Activated CD4-positive, alpha-beta T cell treated with anti-CD3 and anti-CD28 coated beads, Interleukin-10, Interleukin-2, amounts not matched to agents 100 ng/mL and 50 ng/mL, durations not matched to agents 16 hours and 8 hours (primary cell): ENCODE results near the gene FIG4.
"Not testable (repeated sequence)": the region's sequence is repeated elsewhere in the genome, so short reads cannot be mapped to it uniquely, and the experiment has no call there.

ENCODE experiments used
- DNase-seq: peaks from one replicate; pipeline ENCODE4 v3.0.0-alpha.2; 2020

FIG4 gene

DNA sequence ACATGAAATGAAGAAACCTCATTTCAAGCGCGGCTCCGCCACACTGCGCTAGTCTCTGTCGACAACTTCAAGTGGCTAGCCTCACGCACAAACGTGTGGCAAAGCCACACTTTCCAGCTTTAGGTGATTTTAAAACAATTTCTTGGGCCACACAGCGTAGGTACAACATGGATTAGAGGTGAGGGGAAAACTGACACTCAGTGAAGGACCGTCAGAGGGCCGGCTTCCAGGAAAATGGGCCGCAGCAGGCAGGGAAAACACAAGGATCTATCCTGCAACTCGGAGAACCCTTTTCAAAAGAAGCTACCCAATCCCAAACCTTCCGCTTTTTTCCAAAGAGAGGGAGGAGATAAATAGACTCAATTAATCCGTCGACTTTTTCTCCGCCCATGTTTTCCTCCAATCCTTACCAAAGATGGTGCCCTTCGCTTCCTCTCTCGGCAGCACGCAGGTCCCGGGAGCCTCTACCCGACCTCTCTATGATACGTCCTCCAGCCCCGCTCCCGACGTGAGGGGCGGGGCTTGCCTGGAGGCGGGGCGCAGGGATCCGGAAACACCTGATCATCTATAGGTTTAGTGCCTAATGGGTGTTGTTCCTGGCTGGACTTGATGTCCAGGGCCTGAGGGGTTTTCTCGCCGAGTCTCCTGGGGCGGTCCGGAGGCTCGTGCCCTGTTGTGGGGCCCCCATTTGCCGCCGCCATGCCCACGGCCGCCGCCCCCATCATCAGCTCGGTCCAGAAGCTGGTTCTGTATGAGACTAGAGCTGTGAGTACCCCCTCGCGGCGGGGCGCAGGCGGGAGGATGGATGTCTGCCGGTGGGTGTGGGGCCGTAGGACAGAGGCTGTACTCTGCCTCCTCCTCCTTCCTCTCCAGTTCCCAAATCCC is at the start of gene FIG4, which contains the start of gene AK9:
TSS of gene FIG4 (plus strand) at position 560 of the 885 bp plus-strand sequence. CDS start at position 700, 140 bp downstream.
TSS of gene AK9 (minus strand) at position 466 of the 885 bp plus-strand sequence. CDS start 15,457 bp downstream, outside the sequence.
- peak; percentile 93 for DNase-seq

DNA sequence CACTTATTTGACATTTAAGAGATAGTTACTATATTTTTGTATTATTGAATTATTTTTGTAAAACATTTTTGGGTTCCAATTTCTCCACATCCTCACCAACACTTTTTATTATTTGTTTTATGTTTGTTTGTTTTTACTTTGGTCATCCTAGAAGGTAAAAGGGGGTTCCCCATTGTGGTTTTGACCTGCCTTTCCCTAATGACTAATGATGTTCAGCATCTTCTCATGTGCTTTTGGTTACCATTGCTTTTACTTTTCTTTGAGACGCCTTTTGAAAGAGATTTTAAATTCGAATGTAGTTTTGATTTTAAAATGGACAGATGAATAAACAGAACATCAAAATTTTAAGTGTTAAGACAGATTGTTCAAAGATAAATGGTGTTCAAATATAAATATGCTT is 47.0 kb upstream of the FIG4 start:
- no peak for DNase-seq

DNA sequence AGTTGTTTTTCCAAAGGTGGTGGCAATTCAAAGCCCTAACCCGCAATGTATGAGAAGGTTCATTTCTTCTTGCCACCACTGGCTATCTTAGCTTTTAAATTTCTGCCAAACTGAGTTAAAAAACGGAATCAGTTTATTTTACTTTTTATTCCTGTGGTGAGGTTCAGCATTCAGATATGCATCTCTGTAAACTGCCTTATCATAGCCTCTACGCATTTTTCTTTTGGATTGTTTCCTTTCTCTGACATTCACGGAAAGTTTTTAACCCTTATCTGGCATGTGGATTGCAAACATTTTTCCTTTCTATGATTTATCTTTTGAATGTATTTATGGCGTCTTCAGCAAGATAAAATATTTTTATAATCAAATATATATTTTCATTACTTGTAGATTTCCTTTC is 37.8 kb upstream of the FIG4 start:
- DNase-seq = no peak

DNA sequence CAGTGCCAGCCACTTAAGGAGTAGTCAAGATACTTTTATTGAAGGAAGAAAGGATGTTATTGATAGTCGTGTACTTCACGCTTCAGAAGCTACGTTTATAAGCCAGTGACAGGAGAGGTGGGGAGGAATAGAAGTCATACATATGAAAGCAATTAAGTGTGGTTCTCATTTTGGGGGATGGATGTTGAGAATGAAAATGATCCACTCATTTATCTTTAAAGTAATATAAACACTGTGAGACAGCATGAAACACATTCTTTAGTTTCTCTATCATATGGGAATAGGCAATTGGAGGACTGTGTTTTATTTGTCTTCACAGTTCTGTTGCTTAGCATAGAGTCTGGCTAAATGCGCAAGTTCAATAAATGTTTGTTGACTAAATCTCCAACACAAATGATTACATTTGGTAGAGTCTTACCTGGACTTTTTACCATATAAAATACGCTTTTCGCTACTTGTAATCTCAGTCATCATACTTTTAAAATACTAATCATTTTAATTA is 35.3 kb upstream of the FIG4 start:
- DNase-seq = no peak

DNA sequence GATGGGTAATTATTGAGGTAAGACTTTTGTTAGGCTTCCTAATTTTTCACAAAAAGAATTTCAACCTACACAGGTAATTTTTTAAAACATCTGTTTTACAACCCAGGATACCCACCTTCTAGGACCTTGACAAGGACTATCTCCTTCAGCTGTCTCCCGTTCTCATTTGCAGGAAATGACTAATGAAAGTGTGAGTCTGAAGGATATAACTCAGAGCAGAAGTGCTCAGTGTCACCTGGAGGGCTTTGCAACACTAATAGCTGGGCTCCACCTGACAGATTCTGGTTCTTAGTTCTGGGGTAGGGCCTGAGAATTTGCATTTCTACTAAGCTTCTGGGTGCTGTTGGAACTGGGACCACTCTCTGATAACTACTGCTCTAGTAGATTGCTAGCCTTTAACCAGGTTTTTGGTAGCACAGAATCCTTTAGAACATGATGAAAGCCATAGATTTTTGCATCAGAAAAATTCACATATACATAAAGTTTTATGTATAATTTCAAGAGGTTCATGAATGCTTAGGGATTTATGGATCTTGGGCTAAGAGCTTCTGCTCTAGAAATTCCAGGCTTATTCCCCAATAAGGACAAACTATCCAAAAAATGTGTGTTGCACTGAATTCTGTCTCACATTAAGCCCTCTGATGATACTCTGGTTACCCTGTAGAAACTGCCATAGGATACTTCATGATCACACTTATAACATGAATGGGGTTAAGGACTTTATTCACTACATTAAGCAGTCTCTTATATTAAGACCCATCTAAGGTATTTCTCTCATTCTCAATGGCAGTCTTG is 30.4 kb upstream of the FIG4 start:
- DNase-seq = peak; percentile 49

DNA sequence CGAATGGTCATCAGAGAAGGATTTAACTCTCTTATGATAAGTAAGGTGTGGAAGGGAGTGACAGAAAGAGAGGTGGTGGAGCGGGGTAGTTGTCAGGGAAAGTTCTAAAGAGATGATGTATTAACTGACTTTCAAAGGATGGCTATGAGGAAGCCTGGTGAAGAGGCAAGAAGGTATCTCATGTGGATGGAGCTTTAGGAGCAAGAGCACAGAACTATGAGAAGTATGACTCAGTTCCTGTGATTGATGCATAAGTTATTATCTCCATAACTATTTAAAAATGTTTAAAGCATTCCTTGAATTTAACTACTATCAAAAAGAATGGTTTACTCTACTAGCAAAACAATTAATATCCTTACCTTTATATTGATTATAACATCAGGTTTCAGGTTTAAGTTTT is 28.9 kb upstream of the FIG4 start:
- DNase-seq = no peak

DNA sequence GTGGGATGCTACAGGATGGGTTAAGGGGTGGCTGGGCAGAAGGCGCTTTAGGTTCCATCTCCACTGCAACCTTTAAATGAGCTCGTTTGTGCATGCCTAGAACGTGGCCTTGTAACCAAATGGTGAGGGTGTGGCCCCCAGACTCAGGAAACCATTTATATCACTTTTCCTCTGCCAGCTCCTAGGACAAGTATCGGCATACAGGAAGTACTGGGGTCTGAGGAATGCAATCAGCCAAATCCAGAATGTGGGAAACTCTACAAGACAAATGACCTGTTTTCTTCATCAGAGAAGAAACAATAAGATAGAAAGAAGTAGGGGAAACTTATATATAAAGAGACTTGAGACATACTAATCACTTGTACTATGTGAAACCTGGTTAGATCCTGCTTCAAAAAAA is 21.3 kb upstream of the FIG4 start:
- DNase-seq = no peak

DNA sequence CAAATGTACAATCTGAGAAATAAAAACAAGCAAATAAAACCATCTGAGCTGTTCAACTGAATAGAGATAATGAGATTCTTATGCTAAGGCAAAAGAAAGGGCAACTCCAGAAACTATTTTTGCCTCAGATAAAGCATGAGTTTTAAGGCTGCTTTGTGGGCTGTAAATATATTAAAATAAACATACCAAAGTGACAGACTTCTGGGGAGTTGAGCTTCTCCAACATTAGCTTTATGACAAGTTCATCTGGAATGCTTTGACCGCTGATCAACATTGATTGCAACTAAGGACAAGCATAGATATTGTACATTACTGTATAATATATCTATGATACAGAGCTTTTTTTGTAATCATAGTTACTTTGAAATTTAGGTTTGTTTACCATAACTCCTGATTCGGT is 19.4 kb upstream of the FIG4 start:
- DNase-seq = no peak

DNA sequence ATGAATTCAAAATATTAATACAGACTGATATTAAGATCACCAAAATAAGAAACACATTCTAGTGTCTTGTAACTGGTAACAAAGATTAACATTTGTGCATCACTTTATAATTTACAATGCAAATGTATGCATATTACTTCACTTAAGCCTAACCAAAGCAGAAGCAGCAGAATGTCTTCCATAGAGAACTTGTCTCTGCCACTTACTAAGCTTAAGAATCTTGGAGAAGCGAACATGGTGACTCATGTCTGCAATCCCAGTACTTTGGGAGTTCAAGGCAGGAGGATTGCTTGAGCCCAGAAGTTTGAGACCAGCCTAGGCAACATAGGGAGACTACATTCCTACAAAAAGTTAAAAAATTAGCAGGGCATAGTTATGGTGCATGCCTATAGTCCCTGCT is 18.9 kb upstream of the FIG4 start:
- no peak for DNase-seq

DNA sequence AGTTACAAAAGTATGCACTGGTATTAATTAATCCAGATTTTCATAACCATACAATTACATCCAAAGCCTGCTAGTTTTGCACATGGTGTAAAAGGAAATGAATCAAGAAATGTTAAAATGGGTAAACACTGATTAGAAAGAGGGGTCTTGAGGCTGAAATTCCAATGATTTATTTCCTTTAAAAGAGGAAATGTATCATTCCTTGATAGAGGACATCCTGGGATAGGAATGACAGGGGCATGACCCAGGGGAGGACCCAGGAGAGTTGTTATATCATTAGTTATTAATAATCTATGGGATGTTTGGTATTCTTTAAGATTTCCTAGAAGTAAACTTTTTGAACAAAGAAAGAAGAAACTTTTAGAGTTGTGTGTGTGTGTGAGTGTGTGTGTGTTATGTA is 18.3 kb upstream of the FIG4 start:
- no peak for DNase-seq

DNA sequence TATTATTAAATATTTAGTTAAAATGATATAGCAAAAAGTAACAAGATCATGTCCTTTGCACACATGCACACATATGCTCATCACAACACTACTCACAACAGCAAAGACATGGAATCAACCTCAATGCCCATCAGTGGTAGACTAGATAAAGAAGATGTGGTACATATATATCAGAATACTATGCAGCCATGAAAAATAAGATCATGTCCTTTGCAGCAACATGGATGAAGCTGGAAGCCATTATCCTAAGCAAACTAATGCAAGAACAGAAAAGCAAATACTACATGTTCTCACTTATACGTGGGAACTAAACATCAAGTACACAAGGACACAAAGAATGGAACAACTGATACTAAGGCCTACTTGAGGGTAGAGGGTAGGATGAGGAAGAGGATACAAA is 14.4 kb upstream of the FIG4 start:
- DNase-seq = no peak

DNA sequence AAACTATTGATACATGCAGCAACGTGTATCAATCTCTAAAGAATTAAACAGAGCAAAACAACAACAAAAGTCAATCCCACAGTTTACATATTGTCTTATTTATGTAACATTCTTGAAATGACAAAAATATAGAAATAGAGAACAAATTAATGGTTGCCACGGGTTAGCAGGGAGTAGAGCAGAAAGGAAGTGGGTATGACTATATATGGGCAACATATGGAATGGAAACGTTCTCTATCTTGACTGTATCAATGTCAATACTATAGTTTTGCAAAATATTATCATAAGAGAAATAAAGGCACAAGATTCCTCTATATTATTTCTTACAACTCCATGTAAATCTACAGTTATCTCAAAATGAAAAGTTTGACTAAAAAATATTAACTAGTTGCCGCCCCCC is 12.9 kb upstream of the FIG4 start:
- DNase-seq = no peak

DNA sequence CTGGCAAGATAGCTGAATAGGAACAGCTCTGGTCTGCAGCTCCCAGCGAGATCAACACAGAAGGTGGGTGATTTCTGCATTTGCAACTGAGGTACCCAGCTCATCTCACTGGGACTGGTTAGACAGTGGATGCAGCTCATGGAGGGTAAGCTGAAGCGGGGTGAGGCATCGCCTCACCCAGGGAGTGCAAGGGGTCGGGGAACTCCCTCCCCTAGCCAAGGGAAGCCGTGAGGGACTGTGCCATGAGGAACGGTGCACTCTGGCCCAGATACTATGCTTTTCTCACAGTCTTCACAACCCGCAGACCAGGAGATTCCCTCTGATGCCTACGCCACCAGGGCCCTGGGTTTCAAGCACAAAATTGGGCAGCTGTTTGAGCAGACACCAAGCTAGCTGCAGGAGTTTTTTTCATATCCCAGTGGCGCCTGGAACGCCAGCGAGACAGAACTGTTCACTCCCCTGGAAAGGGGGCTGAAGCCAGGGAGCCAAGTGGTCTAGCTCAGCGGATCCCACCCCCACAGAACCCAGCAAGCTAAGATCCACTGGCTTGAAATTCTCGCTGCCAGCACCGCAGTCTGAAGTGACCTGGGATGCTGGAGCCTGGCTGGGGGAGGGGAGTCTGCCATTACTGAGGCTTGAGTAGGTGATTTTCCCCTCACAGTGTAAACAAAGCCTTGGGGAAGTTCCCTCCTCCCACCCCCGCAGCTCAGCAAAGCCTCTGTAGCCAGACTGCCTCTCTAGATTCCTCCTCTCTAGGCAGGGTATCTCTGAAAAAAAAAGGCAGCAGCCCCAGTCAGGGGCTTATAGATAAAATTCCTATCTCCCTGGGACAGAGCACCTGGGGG is 12.2 kb upstream of the FIG4 start:
- DNase-seq = not testable (repeated sequence)

DNA sequence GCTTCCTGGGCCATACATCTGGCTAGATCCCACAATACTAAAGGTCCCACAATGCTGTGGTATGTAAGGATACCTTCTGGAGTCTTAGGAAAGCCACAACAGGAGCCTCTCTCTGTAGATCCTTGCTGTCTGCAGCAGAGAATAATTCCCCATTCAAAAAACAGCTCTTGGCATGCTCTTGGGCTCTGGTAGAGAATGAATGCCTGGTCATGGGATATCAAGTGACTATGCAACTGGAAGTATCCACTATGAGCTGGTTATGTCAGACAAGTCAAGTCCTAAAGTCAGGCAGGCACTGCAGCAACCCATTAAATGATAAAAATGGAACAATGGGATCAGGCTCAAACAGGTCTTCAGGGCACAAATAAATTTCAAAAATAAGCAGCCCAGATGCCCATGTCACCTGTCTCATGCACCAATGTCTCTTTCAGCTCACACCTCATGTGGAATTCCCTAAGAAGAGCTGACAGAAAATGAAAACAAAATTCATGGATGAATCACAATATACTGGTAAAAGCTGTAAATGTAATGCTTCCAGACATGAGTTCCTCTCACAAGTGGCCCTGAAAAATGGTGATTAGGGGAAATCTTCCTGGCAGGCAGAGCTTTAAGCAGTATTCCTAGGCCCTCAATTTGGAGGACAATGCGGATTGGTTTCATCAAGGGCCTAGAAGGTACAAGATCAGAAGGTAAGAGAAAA is 4.4 kb upstream of the FIG4 start:
- no peak for DNase-seq

DNA sequence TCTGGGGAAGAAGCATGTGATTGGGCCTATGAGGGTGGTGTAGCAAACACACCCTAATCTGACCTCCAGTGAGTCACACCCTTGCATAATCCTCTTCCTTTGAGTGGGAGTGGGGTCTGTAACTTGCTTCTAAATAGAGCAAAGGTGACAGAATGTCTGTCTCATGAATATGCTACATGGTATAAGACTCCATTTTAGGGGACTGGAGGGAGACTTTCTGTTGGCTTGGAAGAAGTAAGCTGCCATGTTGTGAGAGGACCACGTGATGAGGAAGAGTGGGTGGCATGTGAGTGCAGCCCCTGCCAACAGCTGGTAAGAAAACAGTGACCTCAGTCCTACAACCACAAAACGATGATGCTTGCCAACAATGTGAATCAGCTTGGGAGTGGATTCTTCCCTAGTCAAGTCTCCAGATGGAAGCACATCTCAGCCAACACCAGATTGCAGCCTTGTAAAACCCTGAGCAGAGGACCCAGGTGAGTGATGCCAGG is 3.8 kb upstream of the FIG4 start:
- DNase-seq = no peak

DNA sequence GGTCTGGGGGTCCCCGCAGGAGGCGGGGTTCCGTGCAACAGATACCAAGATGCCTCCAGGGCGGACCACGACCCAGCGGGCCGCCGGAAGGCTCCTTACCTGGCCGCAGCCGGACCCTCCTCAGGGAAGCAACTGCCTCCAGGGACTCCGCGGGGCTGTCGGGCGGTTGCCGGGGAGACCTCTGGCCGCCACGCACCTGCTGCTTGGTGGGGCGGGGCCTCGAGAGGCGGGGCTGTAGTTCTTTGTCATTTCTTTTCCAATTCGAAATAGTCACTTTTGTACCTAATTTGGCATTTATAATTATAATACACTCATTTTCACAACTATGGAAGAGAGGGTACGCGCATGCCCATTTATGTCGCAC is 741 bp upstream of the FIG4 start:
- DNase-seq = peak; percentile 54

DNA sequence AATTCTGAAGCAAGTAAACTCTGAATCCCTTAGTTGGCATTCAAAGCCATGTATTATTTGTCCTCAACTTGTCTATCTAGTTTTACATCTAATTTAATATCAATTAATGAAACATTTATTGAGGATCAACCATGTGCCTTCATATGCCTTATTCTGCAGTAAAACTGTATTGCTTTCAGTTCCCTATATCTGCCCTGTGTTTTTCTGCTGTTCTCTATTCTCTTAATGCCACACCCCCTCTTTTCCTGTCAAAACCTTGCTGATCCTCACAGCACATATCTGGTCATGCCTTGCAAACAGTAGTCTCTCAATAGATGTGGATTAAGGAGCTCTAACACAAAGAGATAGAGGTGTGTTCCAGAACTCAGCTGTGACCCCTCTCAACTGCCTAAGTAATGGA is 2.0 kb downstream of the FIG4 start:
- no peak for DNase-seq

DNA sequence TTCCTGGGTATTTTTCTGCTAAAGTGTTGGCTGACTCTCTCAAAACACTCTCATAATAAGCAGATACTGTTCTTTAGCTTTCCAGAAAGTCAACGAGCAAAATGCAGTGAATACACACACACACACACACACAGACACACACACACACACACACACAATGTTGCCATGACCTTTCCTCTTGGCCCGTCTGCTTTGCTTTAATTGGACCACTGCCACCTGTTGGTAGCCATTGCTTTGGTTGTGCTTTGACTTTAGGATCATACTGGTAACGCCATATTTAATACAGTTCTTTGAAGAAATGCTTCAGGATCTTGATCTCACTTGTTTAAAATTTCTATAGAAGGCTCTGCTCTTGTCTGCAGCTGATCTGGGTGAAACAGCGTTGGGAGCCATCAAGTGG is 4.4 kb downstream of the FIG4 start:
- no peak for DNase-seq

DNA sequence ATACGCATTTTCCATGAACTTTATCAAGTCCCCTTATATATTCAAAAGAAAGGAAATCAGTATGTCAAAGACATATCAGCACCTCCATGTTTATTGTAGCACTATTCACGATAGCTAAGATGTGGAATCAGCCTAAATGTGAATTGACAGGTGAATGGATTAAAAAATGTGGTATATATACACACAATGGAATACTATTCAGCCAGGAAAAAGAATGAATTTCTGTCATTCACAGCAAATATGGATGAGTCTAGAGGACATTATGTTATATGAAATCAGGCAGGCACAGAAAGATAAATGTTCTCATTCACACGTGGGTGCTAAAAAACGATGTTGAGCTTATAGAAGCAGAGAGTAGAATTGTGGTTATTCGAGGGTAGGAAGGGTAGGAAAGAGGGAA is 5.3 kb downstream of the FIG4 start:
- DNase-seq = no peak

DNA sequence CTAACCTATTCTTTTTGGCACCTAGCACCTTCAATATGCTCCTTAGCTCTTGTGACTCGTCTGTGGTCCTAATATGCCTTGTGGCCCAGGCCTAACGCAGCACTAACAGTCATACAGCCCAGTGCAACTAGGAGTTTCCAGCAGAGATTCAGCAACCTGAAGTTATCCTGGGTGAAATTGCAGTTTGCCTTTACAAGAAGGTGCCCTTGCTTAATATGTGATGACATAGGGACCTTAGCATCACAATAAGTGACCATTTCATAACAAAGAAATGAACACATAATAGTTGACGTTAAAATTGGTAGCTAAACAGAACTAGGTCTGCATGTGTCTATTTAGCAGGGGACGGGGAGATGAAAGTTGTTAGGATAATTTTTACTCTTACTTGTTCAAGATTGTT is 10.1 kb downstream of the FIG4 start:
- DNase-seq = no peak

DNA sequence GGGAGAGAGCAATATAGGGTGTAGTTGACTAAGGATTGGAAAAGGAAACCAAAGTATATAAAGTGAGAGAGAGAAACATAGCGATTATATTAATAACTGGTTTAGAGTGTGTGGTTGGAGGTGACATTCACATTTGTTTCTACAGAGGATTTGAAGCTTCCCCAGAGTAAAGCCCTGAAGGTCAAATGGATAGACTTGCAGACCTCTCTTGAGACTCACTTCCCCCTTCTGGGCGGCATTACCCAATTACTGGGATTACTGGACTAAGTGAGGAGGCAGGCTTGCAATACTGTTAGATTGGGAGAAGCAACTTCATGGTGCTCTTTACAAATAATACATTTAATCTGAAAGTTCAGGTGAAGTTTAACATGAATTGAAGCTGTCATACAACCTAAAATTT is 10.7 kb downstream of the FIG4 start:
- DNase-seq = no peak

DNA sequence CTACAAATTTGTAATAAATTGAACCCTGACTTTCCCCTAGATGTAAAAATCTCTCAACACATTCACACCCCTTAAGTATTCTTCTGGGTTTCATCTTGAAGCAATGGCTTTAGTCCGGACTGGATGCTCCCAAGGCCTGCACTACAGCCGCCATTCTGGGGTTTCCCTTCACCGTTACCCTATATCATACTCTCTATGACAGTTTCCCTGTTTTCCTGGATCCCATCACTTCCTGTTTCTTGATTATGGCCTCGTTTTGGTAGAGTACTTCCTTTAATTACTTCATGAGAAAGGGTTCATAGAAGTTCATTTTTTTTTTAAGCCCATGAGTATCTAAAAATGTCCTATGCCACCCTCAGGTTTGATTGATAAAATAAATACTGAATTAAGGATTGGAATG is 11.7 kb downstream of the FIG4 start:
- DNase-seq = no peak
